HG03103 (cell line): Measurements from ENCODE around the gene AGL.
"Not testable (repeated sequence)": the region's sequence is repeated elsewhere in the genome, so short reads cannot be mapped to it uniquely, and the experiment has no call there.

ENCODE experiments used
- ATAC-seq: cut with Tn5 transposase; IDR thresholded peaks from one replicate; pipeline ENCODE4 v1.9.1; 2021; ENCODE audit warnings: low read depth; ENCODE audit not compliant: unreplicated experiment

Gene AGL

GRCh38 chr1:99935534-99935933, 85.4 kb downstream of the AGL start:
- no peak for ATAC-seq

- no peak for ATAC-seq
Measured at GRCh38 chr1:99936071-99936470, 85.9 kb downstream of the AGL start.

DNA sequence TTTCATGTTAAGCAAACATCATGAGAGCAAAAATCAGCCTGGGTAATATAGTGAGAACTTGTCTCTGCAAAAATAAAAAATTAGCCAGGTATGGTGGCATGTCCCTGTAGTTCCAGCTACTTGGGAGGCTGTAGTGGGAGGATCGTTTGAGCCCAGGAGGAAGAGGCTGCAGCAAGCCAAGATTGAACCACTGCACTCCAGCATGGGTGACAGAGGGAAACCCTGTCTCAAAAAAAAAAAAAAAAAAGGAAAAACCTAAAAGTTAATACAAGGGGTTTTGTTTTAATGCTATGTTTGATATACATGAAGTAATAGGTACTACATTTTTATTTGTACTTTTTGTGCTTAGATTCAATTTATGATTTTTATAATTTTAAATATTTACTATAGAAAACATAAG, 92.6 kb downstream of the AGL start:
- ATAC-seq: no peak

- ATAC-seq: no peak
Measured at GRCh38 chr1:99943223-99943794, 93.1 kb downstream of the AGL start.

GRCh38 chr1:99944192-99944591, 94.0 kb downstream of the AGL start:
- no peak for ATAC-seq

DNA sequence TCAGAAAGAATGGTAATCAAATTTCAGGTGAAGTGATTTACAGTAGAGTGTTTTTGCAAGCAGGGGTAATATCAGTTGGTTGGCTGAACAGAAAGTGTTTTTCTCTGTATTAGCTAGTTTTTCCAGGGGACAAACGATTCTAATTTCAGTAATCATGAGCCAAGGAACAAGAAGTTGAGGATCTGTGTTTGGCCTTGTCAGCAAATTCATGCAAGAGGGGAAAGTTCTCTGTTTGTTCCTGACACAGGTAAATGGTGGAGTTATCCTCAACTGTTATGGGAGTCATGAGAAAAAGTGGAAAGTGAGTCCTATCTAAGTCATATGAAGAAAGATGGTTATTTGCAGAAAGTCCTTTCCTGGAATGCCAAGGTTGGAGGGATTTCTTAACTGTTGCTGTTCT, 95.0 kb downstream of the AGL start:
- ATAC-seq: no peak

DNA sequence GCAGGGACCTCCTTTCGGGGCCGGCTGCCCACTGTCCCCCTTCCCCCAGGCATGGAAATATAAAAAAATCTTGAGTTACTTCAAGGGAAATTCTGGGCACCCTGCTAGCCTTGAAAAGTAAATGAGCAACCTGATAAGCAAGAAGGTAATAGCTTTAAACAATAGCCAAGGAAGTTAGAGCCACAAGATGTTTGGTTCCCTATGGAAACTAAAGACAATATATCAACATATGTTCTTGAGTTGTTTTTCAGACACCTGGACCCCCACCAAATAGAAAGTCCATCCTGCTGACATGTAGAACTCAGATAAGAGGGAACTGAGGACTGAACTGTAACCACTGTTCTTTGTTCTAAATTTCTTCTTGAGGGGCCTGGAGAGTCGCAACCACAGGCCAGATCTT, 100.3 kb downstream of the AGL start:
- no peak for ATAC-seq

- ATAC-seq: no peak
Measured at GRCh38 chr1:99952522-99952921, 102.4 kb downstream of the AGL start.

GRCh38 chr1:99955375-99955774, 105.2 kb downstream of the AGL start:
- no peak for ATAC-seq

DNA sequence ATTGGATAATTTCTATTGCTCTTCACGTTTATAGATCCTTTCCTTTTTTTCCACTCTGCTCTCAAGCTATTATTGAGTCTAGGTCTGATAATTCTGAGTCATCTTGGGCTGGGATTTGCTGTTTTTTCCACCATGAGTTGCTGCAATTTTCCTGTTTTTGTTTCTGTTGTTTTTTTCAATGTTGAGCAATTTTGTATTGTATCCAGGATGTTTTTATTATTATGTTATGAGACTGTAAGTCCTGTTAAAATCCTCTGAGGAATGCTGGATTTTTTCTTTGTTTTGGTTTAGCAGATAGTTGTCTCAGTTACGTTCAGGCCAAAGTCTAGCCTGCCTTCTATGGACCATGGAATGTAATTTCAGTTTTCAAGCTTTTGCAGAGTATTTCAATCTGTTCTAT, 106.6 kb downstream of the AGL start:
- no peak for ATAC-seq

- no peak for ATAC-seq
Measured at GRCh38 chr1:99957818-99958217, 107.7 kb downstream of the AGL start.

GRCh38 chr1:99959189-99959705, 109.1 kb downstream of the AGL start:
- not testable (repeated sequence) for ATAC-seq

DNA sequence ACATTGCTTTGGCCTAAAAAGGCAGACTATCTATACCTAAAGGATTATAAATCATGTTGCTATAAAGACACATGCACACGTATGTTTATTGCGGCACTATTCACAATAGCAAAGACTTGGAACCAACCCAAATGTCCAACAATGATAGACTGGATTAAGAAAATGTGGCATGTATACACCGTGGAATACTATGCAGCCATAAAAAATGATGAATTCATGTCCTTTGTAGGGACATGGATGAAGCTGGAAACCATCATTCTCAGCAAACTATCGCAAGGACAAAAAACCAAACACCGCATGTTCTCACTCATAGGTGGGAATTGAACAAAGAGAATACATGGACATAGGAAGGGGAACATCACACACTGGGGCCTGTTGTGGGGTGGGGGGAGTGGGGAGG, 110.1 kb downstream of the AGL start:
- ATAC-seq: not testable (repeated sequence)

DNA sequence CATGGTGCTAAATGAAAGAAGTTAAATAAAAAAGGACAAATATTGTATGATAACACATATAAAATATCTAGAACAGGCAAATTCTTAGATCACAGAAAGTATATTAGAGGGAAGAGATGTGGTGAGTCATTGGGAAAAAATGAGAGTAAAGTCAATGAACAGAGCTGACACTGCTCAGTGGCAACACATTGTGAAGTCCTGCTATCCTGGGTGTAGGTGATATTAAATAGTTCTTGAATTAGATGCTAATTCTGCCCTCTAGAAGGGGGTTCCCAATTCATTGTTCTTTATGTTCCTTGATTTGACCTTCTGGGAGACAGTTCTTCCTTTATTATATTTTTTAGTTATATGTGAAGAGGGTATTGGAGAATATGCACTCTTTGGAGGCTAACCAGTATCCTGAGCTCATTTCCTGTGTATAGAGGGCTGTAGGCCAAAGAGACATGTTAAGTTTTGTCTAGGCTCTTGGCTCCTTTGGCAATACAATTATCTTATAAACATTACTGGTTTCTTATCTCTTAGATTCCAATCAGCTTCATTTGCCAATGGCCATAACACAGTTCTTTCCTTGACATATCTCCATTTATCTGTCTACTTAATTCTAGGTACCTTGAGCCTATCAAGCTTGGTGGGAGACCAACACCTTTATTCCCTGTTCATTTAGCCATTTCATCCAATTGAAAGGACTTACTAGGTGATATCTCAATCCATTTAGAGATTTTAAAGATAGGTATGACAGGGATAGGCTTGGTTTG, 113.1 kb downstream of the AGL start:
- ATAC-seq: no peak

DNA sequence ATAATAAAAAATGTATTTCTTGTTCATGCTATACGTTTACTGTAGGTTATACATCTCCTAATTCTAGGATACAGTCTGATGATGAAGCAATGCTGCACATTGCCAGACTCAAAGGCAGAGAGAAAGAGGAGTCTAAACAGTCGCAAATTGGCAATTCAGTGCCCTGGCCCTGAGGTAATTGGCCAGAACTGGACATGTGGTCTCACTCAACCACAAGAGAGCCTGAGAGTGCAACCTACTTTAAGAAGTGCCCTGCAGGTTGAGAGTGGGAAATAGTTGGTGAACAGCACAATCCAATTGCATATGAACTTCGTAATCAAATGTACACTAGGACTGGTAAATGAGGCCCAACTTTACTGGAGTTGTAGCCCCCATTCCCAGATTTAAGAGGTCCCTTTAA, 114.6 kb downstream of the AGL start:
- ATAC-seq: no peak

DNA sequence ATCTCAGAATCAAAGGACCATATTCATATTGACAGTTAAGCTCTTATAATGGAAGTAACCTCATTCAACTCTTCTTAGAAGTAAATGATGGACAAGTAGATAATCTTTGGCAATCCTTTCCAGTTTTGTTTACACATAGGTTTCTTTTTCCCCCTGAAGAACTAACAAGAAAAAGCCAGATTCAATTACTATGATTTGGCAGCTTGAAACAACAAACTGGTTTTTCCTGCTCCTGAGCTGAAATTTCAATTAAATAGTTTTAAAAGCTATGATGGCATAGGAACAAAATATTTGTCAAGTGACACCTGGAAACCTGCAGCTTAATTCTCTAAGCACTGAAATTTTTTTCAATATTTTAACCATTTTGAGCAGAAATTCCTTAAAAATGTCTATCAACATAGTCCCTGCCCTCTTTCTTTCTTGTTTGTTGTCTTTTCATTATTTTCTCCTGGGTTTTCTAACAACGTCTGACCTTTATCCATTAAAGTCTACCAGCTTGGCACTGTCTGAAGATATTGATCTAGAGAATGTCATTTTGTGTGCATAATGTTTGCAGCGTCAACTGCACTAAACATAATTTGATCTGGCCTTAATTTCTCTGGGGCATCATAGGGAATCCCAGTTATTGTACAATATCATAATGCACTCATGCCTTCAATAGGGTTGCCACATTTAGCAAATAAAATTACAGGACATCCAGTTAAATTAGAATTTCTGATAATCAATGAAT, 115.7 kb downstream of the AGL start:
- ATAC-seq: no peak

- ATAC-seq: no peak
Measured at GRCh38 chr1:99968214-99968613, 118.1 kb downstream of the AGL start.

DNA sequence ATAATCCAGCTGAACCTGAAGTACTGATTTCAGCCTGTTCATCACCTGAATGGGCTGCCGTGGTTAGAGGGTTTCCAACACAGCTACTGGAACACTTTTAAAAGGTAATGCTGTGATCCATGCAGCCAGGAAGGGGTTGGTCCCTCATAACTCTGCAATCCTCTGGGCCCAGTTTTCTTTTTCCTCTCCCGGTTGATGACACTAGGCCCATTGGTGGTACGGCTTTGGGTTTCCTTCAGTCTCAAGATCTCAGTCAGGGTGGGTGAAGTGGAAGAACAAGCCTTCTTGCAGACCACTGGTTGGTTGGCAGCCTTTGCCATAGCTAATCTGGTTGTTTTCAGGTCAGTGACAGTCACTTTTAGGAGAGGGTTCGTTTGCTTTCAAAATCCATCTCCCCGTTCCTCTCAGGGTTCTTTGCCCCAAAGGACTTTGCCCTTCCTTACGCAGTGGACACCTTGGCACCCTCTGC, 119.1 kb downstream of the AGL start:
- ATAC-seq: peak; percentile 8

DNA sequence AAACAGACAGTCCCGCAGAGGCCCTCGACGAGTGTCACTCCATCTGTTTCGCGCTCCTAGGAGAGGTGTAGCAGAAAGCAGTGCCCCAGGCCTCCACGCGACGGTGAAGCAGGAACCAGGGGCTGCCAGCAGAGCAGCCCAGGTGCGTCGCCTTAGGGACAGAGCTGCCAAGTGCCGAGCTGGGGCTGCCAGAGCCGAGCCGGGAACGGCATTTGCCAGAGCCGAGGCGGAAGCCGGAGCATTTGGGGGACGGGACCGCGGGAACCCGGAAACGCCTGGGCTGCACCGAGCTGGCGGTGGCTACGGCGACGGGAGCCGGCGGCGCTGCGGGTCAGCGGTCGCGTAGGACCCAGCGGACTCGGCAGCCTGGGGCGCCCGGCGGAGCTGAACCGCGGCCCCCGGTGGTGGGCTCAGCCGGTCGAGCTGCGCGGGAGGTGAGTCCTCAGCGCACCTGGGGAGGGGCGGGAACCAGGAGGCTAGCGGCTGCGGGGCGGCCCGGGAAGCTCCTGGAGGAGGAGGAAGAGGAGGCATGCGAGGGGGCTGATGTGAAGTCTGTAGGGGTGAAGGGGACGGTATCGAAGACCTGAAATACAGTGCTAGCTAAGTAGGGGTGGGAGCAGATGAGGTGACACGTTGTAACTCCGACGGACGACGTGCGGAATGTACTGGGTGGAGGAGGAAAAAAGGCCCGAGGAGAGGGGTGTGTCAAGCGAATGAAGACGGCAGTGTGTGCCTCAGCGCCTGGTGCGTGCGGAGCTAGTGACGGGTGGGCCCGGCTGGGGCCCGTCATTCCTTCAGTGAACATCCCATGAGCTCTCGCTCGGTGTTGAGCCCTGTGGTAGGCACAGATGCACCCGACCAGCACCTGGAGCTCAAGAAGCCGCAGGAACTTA, 119.8 kb downstream of the AGL start, which contains the start of gene SLC35A3:
Gene SLC35A3, plus strand, starts transcription at position 268 of the 893 bp plus-strand sequence. CDS start 23,559 bp downstream, outside the sequence.
- ATAC-seq: peak; percentile 87

GRCh38 chr1:99970713-99971255, 120.6 kb downstream of the AGL start:
- ATAC-seq: no peak
